ENCODE results near the gene NDUFAF8.

DNA sequence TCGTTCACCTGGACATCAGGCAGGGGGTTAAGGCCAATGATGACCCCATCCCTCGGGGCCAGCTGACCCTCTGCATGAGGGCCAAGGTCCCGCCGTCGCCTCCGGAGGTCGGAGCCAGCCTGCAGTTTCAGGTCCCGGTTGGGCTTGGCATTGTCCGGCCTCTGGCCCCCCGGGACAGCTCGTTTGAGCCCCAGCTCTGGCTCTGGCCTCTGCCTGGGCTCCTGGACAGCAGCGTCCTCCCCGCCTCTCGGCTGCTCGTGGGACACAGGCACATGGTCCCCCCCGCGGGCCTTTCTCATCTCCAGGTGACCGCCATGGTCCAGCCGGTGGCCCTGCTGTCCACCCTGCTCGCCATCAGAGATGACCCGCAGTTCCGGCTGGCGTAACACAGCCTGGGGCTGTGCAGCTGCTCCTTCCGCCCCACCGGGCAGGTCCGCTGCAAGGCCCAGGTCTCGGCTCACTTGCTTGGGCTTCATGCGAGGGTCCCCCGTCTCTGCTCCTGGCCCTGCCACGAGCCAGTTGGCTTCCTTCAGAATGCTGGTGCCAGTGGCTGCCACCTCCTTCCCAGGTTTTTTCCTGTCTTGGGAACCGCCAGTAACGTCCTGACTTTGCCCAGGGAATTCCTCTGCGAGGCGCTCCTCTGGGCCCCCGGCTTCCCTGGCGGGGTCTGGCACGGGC, 6.7 kb downstream of the NDUFAF8 start:
- TF ChIP-seq, protein P1, sequence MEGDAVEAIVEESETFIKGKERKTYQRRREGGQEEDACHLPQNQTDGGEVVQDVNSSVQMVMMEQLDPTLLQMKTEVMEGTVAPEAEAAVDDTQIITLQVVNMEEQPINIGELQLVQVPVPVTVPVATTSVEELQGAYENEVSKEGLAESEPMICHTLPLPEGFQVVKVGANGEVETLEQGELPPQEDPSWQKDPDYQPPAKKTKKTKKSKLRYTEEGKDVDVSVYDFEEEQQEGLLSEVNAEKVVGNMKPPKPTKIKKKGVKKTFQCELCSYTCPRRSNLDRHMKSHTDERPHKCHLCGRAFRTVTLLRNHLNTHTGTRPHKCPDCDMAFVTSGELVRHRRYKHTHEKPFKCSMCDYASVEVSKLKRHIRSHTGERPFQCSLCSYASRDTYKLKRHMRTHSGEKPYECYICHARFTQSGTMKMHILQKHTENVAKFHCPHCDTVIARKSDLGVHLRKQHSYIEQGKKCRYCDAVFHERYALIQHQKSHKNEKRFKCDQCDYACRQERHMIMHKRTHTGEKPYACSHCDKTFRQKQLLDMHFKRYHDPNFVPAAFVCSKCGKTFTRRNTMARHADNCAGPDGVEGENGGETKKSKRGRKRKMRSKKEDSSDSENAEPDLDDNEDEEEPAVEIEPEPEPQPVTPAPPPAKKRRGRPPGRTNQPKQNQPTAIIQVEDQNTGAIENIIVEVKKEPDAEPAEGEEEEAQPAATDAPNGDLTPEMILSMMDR (IDR thresholded peaks at IDR 0.05), result no peak
- TF ChIP-seq ZFX (IDR thresholded peaks at IDR 0.05; ENCODE audit: borderline replicate concordance), result no peak
